GM18873 (cell line): ENCODE results near the gene MYO9B.
A peak's percentile ranks its signal among the peaks of the same experiment; 100 is the strongest.

Experiments
- ATAC-seq: cut with Tn5 transposase; IDR thresholded peaks from one replicate; pipeline ENCODE4 v1.9.1; 2021; ENCODE audit warnings: mild to moderate bottlenecking, moderate library complexity, moderate number of reproducible peaks; ENCODE audit not compliant: unreplicated experiment, low FRiP score

The MYO9B gene

GRCh38 chr19:17206736-17207581 lies 131.4 kb downstream of the MYO9B start:
- no peak for ATAC-seq

GRCh38 chr19:17209126-17210036 lies 133.8 kb downstream of the MYO9B start:
- no peak for ATAC-seq

DNA sequence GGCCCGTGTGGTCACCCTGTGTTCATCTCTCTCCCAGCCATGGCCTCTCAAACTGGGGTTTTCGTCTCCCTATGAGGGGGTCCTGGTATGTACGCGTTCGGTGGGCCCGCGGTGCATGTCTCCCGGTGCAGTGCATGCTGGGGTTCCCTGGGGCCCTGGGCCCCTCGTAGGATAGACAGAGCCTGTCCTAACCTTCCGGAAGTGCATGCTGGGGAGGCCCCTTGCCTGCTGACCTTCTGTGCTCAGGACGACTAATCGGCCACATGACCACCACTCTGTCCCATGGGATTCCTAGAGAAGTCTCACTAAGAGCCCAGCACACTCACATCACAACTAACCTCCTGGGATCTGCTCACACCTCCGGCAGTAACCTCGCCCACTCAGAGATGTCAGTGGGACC lies 134.7 kb downstream of the MYO9B start:
- ATAC-seq = no peak

GRCh38 chr19:17211547-17212446 lies 136.2 kb downstream of the MYO9B start:
- no peak for ATAC-seq

DNA sequence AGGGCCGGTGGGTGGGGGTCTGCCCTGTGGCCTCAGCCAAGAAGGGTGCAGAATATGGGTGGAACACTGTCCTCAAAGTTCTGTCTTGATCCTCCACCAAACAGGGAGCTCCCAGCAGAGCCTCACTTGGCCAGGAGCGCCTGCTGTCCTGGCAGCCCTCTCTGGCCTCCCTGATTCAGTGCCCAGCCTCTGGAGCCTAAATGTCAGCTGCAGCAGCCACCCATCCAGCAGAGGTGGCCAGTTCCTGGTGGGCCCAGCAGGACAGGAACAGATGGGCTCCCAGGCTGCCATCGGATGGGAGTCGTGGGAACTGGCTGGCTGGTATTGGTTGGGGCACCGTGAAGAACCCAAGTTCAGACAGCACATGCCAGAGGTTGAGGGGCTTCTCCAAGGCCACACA lies 137.8 kb downstream of the MYO9B start:
- ATAC-seq = no peak

DNA sequence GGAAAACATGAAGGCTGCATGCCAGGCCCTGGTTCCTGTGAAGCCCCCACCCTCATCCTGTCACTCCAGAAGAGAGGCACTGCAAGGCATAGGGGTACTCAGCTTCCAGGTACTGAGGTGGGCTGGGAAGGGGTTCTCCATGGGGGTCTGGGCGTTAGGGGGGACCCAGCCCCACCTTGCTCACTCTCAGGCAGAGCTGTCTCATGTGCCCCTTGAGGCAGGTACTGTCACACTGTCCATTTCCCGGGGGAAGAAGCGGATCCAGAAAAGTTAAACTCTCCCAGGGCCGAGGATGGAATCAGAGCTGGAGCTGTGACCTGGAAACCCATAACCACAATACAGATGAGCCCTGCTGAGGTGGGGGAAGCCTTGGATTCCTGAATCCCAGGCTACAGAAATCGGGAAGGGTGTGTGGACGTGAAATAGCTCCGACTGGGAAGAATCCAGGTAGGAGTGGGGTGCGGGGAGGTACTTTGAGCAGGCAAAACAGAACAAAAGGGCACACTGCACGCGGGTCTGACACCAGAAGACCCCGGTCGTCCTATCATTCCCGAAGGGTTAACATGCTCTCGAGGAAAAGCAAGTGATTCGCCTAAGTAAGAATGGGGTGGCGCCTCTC lies 139.0 kb downstream of the MYO9B start:
- no peak for ATAC-seq

- ATAC-seq = peak; percentile 52
Observed at GRCh38 chr19:17215127-17215971, 139.8 kb downstream of the MYO9B start, which contains the start of gene USE1. TSS of gene USE1 (plus strand) at chr19:17215357. CDS start at chr19:17215406, 49 bp downstream.

DNA sequence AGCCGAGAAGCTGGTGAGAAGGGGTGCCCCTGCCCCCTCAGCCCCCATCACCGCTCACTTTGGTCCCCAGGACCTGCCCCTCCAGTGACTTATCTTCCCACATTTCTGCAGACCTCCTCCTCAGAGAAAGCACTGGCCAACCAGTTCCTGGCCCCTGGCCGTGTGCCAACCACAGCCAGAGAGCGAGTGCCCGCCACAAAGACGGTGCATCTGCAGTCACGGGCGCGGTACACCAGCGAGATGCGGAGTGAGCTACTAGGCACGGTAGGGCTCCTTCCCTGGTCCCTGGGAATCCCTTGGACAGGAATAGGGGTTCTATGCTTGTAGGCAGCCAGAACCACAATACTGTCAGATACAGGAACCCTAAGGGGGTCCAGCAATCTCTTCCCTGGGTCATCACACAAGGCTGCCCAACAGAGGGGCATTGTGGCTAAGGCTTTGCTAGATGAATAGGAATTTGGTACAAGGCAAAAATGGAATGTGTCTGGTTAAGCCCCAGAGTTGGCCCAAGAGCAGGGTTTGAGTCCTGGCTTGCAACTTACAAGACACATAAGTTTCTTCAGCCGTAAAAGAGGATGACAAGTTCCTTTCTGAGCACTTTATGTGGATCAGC lies 140.6 kb downstream of the MYO9B start:
- no peak for ATAC-seq

DNA sequence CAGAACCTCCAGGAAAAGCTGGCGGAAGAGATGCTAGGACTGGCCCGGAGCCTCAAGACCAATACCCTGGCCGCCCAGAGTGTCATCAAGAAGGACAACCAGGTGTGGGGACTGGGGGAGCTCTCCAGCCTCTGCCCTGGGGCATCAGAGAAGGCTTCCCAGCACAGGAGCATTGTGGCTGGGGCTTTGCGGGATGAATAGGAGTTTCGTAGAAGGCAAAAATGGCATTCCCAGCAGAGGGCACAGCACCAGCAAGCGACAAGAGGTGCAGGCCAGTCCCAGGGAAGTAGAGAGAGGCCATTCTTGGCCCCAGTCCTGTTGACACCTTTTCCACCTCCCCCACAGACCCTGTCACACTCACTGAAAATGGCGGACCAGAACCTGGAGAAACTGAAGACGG lies 143.7 kb downstream of the MYO9B start:
- ATAC-seq = no peak

DNA sequence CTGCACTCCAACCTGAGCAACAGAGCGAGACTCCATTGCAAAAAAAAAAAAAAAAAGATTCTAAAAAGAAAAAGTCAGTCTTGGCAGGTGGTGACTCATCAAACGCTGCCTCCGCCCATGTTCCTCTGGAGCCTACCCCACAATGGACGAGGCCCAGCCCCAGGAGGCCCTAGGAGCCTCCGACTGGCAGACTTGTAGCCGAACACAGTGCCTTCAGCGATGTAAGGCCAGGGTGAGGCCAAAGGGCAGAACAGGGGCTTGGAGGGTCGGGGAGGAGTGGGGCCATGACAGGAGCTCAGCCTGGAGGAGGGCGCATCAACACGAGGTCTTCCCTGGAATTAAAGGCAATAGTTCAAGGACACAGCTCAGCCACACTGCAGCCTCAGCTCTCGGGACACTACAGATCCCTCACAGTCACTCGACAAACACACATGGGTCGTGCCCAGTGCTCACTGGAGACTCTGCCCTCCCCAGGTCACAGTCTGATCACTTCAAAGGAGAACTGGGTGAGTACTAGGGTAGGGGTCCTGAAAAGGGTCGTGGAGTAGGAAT lies 144.7 kb downstream of the MYO9B start:
- no peak for ATAC-seq

GRCh38 chr19:17225053-17225452 lies 149.5 kb downstream of the MYO9B start:
- no peak for ATAC-seq

- ATAC-seq = peak; percentile 91
Observed at GRCh38 chr19:17226002-17226933, 150.7 kb downstream of the MYO9B start, which contains the start of gene OCEL1. TSS of gene OCEL1 (plus strand) at chr19:17226226. CDS start at chr19:17226248, 22 bp downstream.

DNA sequence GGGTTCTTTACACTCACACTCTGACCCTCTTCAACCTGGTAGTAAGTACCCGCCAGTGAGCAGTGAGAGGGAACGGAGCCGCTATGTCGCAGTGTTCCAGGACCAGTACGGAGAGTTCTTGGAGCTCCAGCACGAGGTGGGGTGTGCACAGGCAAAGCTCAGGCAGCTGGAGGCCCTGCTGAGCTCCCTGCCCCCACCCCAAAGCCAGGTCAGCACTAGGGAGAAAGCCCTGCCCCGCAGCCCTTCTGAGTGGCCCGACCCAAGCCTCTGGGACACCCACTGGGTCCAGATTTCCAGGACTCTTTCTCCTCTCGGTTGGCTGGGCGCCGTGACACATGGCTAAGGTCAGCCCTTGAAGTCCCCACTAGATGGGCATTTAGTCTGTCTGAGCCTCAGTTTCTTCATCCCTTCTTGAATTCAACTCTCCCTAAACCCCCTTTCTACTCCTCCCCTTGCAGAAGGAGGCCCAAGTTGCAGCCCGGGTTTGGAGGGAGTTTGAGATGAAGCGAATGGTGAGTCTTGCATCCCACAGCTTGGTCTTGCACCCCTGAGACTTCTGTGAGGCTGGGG lies 152.3 kb downstream of the MYO9B start:
- ATAC-seq = no peak

GRCh38 chr19:17229890-17230289 lies 154.3 kb downstream of the MYO9B start:
- ATAC-seq = no peak

DNA sequence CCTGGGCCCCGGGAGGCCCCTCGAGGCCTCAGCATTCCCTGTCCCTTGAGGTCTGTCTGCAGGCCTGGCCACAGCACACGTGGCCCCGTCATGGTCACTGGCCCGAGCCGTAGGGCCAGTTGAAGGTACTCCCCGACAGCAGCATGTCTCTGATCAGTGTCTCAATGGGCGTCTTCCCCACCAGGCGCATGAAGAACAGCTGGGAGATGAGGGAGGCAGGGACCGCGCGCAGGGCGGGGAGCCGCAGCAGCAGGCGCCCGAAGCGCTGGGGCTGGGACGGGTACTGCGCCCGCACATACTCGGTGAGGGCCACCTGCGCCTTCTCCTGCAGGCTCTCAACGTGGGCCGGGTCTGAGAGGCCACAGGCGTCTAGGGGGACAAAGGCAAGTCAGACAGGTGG lies 156.7 kb downstream of the MYO9B start:
- ATAC-seq = no peak

- peak; percentile 38 for ATAC-seq
Observed at GRCh38 chr19:17234911-17235299, 159.3 kb downstream of the MYO9B start.
